ENCODE data around the gene DOC2A. TPM values are rescaled to one million over a fixed set of nuclear protein-coding genes. Genes with fewer than 3 reads are reported as not detected.

The DOC2A gene
- total and polyA plus RNA-seq, 11 donors: 0.09 to 1.4 (median 0.88) TPM; not detected in 4

DNA sequence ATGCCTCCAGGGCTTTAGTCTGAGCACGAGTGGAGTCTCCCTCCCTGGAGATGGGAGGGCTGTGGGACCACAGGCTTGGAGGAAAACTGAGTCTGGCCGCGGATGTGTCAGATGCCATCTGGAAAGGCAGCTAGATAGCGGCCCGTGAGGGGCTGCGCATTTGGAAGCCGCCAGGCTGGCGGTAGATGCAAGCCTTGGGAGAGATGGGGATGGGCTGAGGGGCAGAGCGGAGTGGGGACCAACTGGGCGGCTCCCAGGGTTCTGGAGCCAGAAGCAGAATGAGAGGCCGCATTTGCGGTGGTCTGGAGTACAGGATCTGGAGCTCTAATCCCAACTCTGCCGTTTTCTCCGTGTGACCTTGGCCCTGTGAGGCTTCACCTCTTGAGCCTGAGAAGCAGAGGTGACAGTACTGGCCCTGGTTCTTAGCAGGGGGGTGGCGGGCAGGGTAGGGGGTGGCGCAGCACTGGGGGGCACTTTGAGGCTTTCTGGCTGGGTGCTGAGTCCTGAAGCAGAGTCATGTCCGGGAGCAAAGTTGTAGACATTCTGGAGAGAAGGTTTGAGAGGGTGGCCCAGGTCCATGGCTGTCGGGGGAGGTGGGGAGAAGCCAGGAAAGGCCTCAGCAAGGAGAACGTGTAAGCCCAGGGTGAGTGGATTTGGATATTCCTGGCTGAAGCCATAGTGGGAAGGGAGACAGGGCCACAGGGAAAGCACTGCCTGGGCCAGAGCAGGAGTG, 8.0 kb downstream of the DOC2A start:
- H3K27ac ChIP-seq: no peak overlapping the region
- TF ChIP-seq, protein P1, sequence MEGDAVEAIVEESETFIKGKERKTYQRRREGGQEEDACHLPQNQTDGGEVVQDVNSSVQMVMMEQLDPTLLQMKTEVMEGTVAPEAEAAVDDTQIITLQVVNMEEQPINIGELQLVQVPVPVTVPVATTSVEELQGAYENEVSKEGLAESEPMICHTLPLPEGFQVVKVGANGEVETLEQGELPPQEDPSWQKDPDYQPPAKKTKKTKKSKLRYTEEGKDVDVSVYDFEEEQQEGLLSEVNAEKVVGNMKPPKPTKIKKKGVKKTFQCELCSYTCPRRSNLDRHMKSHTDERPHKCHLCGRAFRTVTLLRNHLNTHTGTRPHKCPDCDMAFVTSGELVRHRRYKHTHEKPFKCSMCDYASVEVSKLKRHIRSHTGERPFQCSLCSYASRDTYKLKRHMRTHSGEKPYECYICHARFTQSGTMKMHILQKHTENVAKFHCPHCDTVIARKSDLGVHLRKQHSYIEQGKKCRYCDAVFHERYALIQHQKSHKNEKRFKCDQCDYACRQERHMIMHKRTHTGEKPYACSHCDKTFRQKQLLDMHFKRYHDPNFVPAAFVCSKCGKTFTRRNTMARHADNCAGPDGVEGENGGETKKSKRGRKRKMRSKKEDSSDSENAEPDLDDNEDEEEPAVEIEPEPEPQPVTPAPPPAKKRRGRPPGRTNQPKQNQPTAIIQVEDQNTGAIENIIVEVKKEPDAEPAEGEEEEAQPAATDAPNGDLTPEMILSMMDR (IDR thresholded peaks at IDR 0.05): no peak
- TF ChIP-seq POLR2A (IDR thresholded peaks at IDR 0.05): no peak
- WGBS, 4 donors: 85 to 89% (median 87%) methylated on average over 19 of the region's 19 CpGs
- H3K9me3 ChIP-seq: no peaks in the 10 kb centered on the region
- H3K4me3 ChIP-seq: no peak overlapping the region
- intact Hi-C loops (cut with DNase I): loop anchor here in 6 of 10 donors (5.0 to 10.0 kb wide), 7 partner anchors 35 to 188 kb away; partner anchors contain the start of genes CDIPT (in 3 of the 6), KCTD13 (in 2 of the 6), PAGR1 (in 1 of the 6) and PRRT2 (in 1 of the 6)
- peaks cover 0 to 6% (median 0%) of the 10 kb centered on the region in 12 donors for H3K4me1 ChIP-seq
- DNase-seq: peak in 1 of 5 donors; percentile 37
- peaks cover 0 to 44% (median 26%) of the 10 kb centered on the region in 9 donors for H3K36me3 ChIP-seq
- H3K27me3 ChIP-seq: no peaks in the 10 kb centered on the region
- no peak for ATAC-seq

DNA sequence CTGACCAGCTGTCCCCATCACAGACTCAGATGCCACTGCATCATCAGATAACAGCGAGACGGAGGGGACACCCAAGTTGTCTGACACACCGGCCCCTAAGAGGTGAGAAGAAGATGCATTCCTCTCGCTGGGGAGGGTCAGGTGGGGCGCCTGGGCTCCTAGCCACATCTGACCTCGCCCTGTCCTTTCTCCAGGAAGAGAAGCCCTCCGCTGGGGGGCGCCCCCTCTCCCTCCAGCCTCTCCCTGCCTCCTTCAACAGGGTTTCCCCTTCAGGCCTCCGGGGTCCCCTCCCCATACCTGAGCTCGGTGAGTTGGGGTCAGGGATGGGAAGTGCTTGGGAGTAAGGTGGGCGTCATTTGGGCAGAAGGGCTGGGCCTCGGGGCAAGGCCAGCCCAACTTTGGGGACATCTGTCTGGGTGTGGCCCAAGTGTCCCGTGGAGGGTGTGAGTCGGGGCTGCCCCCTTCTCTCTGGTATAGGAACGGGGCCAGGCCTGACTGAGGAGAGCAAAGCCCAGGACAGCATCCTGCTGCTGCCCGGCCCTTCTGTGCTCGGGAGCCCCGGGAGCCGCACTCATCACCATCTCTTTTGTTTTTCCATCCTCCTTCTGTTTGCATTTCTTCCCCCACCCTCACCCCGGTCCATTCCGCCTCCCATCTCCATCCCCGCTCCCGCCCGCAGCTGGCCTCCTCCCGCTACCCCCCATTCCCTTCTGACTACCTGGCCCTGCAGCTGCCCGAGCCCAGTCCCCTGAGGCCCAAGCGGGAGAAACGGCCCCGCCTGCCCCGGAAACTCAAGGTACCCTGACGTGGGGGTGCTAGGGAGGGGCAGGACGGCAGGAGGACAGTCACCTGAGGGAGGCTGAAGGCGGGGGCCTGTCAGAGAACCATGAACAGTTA, 9.8 kb downstream of the DOC2A start:
- H3K4me1 ChIP-seq: peaks cover 0 to 16% (median 10%) of the 10 kb centered on the region in 12 donors
- peak in 1 of 5 donors; percentile 48 for DNase-seq
- no peak for ATAC-seq
- H3K27ac ChIP-seq: no peak overlapping the region
- TF ChIP-seq, protein P1 (IDR thresholded peaks at IDR 0.05): no peak
- TF ChIP-seq POLR2A (IDR thresholded peaks at IDR 0.05): no peak
- H3K36me3 ChIP-seq: peaks cover 0 to 46% (median 29%) of the 10 kb centered on the region in 9 donors
- no peak overlapping the region for H3K4me3 ChIP-seq
- no peaks in the 10 kb centered on the region for H3K9me3 ChIP-seq
- intact Hi-C loops (cut with DNase I): loop anchor here in 6 of 10 donors (5.0 to 10.0 kb wide), 7 partner anchors 34 to 186 kb away; partner anchors contain the start of genes CDIPT (in 3 of the 6), KCTD13 (in 2 of the 6), PAGR1 (in 1 of the 6) and PRRT2 (in 1 of the 6)
- no peaks in the 10 kb centered on the region for H3K27me3 ChIP-seq
- 78 to 87% (median 83%) methylated on average over 24 to 33 of the region's 33 CpGs for WGBS, 4 donors

DNA sequence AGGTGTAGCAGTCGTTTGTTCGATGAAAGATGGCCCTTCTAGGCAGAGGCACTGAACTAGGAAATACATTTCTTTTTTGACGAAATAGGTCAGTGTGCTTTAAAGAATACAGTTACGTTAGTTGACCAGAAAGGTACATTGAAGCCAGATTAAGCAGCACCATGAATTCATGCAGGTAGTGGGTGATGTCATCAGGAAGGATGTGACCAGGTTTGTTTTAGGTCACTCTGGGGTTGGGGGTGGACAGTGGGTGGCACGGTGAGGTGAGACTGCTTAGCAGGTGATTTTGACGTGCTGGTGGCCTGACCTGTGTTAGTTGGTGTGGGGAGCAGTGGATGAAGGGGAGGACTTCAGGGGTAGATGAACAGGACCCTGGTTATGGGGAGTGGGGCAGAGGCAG, 11.2 kb downstream of the DOC2A start:
- 88 to 89% (median 89%) methylated on average over 6 of the region's 6 CpGs for WGBS, 4 donors
- no peak for TF ChIP-seq POLR2A (IDR thresholded peaks at IDR 0.05)
- TF ChIP-seq, protein P1 (IDR thresholded peaks at IDR 0.05): no peak
- ATAC-seq: no peak
- Histone ChIP-seq H3K36me3 (peaks cover 0 to 46% (median 29%) of the 10 kb centered on the region in 9 donors), H3K27ac (no peak overlapping the region), H3K4me3 (no peak overlapping the region), H3K9me3 (no peaks in the 10 kb centered on the region), H3K4me1 (peaks cover 0 to 18% (median 13%) of the 10 kb centered on the region in 12 donors), H3K27me3 (no peaks in the 10 kb centered on the region)
- DNase-seq: peak in 1 of 5 donors; percentile 11
- intact Hi-C loops (cut with DNase I): loop anchor here in 9 of 10 donors (5.0 to 10.0 kb wide), 12 partner anchors 32 to 195 kb away; partner anchors contain the start of genes CDIPT (in 5 of the 9), KCTD13 (in 4 of the 9), TMEM219 (in 4 of the 9) and MAZ (in 2 of the 9)
